ENCODE measurements around the gene DDI1.
"Not testable (repeated sequence)": the region's sequence is repeated elsewhere in the genome, so short reads cannot be mapped to it uniquely, and the experiment has no call there.

The DDI1 gene

DNA sequence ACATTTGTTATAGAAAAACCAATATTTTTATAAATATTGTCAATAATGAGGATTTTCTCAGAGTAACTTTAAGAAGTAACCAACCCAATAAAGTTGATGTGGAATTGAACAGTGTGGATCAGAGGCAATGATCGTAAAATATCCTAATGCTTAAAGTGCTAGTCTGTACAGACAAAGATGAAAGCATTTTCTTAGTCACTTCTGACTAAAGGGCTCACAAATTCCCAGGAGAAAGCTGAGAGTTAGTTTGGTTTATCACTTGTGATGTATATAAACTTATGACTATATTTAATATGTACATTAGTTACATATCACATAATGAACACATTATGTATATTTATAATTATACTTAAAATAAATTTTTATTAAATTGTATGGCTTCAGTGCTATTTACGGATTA is 25.4 kb upstream of the DDI1 start:
- H3K9me3 Mint-ChIP-seq, result no peaks in the 10 kb centered on the region
- H3K27me3 Mint-ChIP-seq, result no peaks in the 10 kb centered on the region
- no peak overlapping the region for H3K4me3 Mint-ChIP-seq
- intact Hi-C loops (cut with micrococcal nuclease), result no loop called here
- no peak overlapping the region for H3K27ac Mint-ChIP-seq
- H3K4me1 Mint-ChIP-seq (ENCODE audit: low read depth), result no peaks in the 10 kb centered on the region
- H3K36me3 Mint-ChIP-seq (ENCODE audit: low read depth), result no peaks in the 10 kb centered on the region

DNA sequence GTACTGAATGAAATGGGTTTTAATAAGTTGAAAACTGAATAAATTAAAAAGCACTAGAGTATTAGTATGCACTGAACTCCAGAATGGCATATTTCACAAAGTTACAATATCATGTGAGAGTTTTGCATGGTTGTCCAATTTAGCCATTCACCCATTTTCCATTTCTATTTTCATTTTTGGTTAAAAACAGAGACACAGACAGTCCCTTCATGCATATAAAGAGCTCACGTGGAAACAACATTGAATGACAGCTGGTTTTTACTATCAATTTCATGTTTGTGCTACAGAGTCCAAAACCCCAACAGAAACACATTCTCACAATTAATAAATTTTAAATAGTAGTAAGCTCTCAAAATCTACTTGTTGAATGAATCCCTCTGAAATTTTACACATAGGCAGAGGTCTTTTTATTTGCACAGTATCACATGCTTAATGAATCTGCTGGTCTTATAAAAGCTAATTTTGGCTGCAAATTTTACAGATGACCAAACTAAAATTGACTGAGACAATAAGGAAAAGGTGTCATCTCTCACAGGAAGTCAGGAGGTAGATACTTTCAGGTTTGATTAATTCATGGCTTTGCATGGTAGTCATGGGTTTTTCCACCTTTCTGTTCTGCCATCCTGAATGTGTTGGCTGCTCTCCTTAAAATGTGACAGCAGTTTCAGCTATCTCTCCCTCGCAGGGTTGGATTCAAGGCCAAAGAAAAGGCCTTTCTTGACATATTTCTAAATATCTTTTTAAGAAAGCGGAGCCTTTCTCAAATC is 20.6 kb upstream of the DDI1 start:
- intact Hi-C loops (cut with micrococcal nuclease), result no loop called here
- no peaks in the 10 kb centered on the region for H3K9me3 Mint-ChIP-seq
- H3K36me3 Mint-ChIP-seq (ENCODE audit: low read depth), result no peaks in the 10 kb centered on the region
- H3K4me1 Mint-ChIP-seq (ENCODE audit: low read depth), result no peaks in the 10 kb centered on the region
- H3K27ac Mint-ChIP-seq, result no peak overlapping the region
- no peak overlapping the region for H3K4me3 Mint-ChIP-seq
- no peaks in the 10 kb centered on the region for H3K27me3 Mint-ChIP-seq

DNA sequence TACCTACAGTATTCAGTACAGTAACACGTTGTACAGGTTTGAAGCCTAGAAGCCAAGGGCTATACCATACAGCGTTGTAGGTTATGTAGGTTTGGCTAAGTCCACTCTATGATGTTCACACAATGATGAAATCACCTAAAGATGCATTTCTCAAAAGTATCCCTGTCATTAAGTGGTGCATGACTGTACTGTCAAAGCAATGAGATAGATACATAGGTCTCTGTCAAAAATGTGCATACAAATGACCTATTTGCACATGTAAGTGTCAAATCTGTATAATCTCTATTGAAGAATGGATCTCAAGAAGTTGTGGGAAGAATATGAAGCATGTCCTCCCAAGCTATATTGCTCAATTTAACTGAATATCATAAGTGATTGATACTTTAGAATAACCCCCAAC is 11.9 kb upstream of the DDI1 start:
- Mint-ChIP-seq H3K9me3 (no peaks in the 10 kb centered on the region), H3K4me3 (no peak overlapping the region), H3K27ac (no peak overlapping the region), H3K27me3 (no peaks in the 10 kb centered on the region), H3K36me3 (ENCODE audit: low read depth) (no peaks in the 10 kb centered on the region), H3K4me1 (ENCODE audit: low read depth) (no peaks in the 10 kb centered on the region)
- intact Hi-C loops (cut with micrococcal nuclease), result no loop called here

DNA sequence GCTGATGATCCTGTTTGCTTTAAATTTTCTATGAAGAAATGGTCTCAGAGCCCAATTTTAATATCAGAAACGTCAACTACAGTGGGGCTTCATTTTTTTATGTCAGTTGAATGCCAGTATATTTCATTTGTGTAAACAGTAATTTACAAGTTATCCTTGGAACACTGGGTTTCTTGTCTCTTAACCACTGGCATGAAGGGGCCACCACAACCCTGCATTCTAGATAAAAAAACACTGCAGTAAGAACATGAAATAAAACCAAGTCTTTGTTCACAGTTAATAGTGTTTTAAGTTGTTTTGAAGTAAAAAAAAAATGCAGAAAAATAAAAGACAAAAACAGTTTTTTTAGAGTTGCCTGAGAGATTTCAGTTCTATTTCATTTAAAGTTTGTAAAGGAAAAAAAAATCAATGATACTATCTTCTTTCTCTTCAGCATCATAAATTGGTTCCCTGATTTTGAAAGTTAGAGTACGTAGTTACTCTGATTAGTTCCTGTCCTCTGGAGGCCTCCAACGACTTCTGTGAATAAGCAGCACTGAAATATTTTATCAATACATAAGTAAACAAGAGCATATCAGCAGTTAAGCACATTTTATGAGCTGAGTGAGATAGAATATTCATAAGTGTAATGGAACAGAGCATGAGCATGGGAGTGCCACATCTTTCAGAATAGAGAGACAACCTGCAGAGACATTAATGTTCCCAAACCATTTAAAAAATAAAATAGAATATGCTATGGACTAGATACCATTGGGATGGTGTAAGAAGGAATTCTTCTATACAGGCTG is 7.8 kb upstream of the DDI1 start:
- Mint-ChIP-seq H3K27me3 (no peaks in the 10 kb centered on the region), H3K27ac (no peak overlapping the region), H3K4me3 (no peak overlapping the region), H3K36me3 (ENCODE audit: low read depth) (no peaks in the 10 kb centered on the region), H3K9me3 (no peaks in the 10 kb centered on the region), H3K4me1 (ENCODE audit: low read depth) (no peaks in the 10 kb centered on the region)
- intact Hi-C loops (cut with micrococcal nuclease), result no loop called here

DNA sequence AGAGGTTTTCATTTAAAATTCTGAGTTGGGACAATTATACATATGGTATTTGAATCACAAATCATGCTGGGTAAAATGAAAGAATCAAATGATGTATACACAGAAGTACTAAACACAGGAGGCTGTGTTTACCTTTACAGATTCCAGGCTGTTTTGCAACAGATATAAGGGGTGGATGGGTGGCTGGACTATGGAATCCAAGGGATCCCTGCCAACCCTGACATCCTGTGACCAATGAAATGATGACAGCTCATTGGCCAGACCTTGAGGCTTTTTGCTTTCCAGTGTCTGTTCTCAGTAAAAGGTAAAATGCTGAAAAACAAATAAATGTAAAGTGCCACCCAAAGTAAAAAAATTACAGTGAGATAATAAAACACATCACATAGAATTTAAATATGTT is 3.3 kb upstream of the DDI1 start:
- Mint-ChIP-seq H3K9me3 (peaks cover 13% of the 10 kb centered on the region), H3K36me3 (ENCODE audit: low read depth) (no peaks in the 10 kb centered on the region)
- intact Hi-C loops (cut with micrococcal nuclease), result no loop called here

DNA sequence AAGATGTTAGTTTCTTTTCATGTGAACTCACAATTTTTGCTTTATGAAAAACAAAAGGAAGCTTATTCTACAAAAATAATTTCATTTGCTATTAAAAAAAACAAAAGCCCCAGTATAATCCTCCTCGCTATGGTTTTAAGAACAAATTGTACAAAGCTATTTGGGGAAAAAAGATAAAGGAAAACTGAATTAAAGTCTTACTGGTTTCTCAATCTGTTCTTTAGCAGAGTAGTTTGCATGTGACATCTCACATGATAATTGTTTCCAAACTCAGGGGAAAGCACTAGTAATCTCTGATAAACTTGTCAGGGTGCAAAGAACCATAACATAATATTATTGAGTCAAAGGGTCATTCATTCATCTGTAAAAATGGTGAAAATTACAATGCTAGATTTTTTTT is 2.9 kb upstream of the DDI1 start:
- intact Hi-C loops (cut with micrococcal nuclease), result no loop called here
- no peaks in the 10 kb centered on the region for H3K36me3 Mint-ChIP-seq (ENCODE audit: low read depth)
- H3K4me1 Mint-ChIP-seq (ENCODE audit: low read depth), result no peaks in the 10 kb centered on the region
- no peak overlapping the region for H3K27ac Mint-ChIP-seq
- H3K9me3 Mint-ChIP-seq, result peaks cover 13% of the 10 kb centered on the region
- H3K27me3 Mint-ChIP-seq, result no peaks in the 10 kb centered on the region
- no peak overlapping the region for H3K4me3 Mint-ChIP-seq

More for the DNA sequence above, 3.3 kb upstream of the DDI1 start:
- Mint-ChIP-seq H3K27me3 (no peaks in the 10 kb centered on the region), H3K27ac (no peak overlapping the region), H3K4me1 (ENCODE audit: low read depth) (no peaks in the 10 kb centered on the region), H3K4me3 (no peak overlapping the region)

DNA sequence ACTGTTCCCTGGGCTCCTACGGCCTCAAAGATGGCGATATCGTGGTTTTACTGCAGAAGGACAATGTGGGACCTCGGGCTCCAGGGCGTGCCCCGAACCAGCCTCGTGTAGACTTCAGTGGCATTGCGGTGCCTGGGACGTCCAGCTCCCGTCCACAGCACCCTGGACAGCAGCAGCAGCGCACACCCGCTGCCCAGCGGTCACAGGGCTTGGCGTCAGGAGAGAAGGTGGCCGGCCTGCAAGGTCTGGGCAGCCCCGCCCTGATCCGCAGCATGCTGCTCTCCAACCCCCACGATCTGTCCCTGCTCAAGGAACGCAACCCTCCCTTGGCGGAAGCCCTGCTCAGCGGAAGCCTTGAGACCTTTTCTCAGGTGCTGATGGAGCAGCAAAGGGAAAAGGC is 555 bp downstream of the DDI1 start:
- Mint-ChIP-seq H3K36me3 (ENCODE audit: low read depth) (no peaks in the 10 kb centered on the region), H3K4me1 (ENCODE audit: low read depth) (no peaks in the 10 kb centered on the region), H3K9me3 (peaks cover 13% of the 10 kb centered on the region), H3K4me3 (no peak overlapping the region), H3K27ac (no peak overlapping the region), H3K27me3 (no peaks in the 10 kb centered on the region)
- intact Hi-C loops (cut with micrococcal nuclease), result no loop called here

DNA sequence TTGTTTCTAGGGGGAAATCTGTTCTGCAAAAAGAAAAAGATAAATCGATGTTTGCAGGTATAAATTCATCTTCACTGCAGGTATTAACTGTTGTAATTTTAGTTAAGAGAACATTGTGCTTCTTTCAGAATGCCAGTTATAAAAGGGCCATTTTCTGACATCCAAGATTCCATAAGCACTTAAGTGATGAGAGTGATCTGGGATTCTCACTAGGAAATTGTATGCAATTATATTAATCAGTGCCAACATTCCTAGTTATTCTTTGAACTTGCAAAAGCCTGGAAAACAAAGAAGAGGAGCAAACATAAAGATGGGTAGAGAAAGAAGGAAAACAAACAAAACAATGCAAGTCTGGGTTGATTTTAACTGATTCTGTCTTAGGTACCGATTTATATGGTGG is 5.4 kb downstream of the DDI1 start:
- peaks cover 9% of the 10 kb centered on the region for H3K9me3 Mint-ChIP-seq
- no peaks in the 10 kb centered on the region for H3K36me3 Mint-ChIP-seq (ENCODE audit: low read depth)
- H3K4me1 Mint-ChIP-seq (ENCODE audit: low read depth), result no peaks in the 10 kb centered on the region
- no peaks in the 10 kb centered on the region for H3K27me3 Mint-ChIP-seq
- H3K4me3 Mint-ChIP-seq, result no peak overlapping the region
- intact Hi-C loops (cut with micrococcal nuclease), result no loop called here
- no peak overlapping the region for H3K27ac Mint-ChIP-seq

DNA sequence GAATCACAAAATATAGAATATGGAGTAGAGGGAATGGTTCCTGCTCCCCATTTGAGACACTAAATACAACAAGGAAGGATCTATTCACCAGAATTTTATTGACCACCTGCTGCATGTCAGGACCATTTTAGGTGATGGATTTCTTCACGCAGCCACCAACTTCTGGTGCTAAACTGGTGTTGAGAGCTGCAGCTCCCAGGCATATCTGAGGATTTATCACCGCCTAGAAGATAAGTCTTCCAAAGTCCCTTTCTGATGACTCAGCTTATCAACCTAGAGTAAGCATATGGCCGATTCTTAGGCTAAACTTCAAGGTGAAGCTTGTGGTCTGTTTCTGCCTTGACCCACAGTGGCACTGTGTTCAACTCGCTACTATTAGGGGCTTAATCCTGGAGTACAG is 6.7 kb downstream of the DDI1 start:
- Mint-ChIP-seq H3K27ac (no peak overlapping the region), H3K36me3 (ENCODE audit: low read depth) (no peaks in the 10 kb centered on the region), H3K4me1 (ENCODE audit: low read depth) (no peaks in the 10 kb centered on the region), H3K27me3 (no peaks in the 10 kb centered on the region), H3K4me3 (no peak overlapping the region), H3K9me3 (no peaks in the 10 kb centered on the region)
- intact Hi-C loops (cut with micrococcal nuclease), result no loop called here

DNA sequence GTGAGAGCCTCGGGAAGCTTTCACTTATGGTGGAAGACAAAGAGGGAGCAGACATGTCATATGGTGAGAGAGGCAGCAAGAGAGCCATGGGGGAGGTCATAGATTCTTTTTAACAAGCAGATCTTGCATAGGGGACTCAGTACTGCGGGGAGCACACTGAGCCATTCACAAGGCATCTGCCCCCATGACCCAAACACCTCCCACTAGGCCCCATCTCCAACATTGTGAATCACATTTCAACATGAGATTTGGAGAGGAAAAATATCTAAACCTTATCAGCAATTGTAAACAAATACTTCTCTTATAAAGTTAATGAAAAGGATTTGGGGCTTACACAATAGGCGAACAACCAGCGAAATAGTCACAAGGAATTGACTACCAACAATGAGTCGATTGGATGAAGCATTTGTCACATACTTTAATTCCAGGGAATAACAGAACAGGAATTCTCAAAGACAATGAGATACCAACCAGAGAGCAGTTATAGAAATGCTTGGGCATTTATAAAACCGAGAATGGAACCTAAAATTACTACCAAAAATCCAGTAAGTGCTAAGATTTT is 7.3 kb downstream of the DDI1 start:
- intact Hi-C loops (cut with micrococcal nuclease), result no loop called here
- H3K9me3 Mint-ChIP-seq, result no peaks in the 10 kb centered on the region
- H3K27ac Mint-ChIP-seq, result no peak overlapping the region
- no peaks in the 10 kb centered on the region for H3K36me3 Mint-ChIP-seq (ENCODE audit: low read depth)
- H3K4me3 Mint-ChIP-seq, result no peak overlapping the region
- no peaks in the 10 kb centered on the region for H3K27me3 Mint-ChIP-seq
- no peaks in the 10 kb centered on the region for H3K4me1 Mint-ChIP-seq (ENCODE audit: low read depth)

DNA sequence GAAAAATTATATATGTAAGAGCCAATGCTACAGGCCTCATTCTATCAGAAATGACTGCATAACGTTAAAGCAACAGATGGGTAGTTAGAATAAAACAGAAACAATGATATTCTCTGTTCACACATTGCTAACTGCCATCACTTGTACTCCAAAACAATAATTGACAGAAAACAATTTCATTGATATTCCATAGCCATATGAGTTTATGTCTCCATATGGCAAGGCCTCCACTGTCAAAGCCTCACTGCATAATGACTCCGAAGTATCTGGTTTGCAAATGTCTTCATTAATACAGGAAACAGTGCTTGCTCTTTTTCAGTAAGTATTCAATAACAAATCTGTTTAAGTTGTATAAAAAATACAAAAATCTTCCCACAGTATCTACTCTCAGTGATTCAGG is 9.9 kb downstream of the DDI1 start:
- no peak overlapping the region for H3K27ac Mint-ChIP-seq

DNA sequence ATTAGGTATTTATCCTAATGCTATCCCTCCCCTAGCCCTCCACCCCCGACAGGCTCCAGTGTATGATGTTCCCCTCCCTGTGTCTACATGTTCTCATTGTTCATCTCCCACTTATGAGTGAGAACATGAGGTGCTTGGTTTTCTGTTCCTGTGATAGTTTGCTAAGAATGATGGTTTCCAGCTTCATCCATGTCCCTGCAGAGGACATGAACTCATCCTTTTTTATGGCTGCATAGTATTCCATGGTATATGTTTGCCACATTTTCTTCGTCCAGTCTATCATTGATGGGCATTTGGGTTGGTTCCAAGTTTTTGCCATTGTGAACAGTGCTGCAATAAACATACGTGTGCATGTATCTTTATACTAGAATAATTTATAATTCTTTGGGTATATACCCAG is 10.4 kb downstream of the DDI1 start:
- H3K9me3 Mint-ChIP-seq; H3K27me3 Mint-ChIP-seq; H3K36me3 Mint-ChIP-seq (ENCODE audit: low read depth); H3K27ac Mint-ChIP-seq; intact Hi-C loops (cut with micrococcal nuclease); H3K4me1 Mint-ChIP-seq (ENCODE audit: low read depth); H3K4me3 Mint-ChIP-seq: not testable (repeated sequence)

More for the DNA sequence above, 9.9 kb downstream of the DDI1 start:
- Mint-ChIP-seq H3K27me3 (no peaks in the 10 kb centered on the region), H3K4me1 (ENCODE audit: low read depth) (no peaks in the 10 kb centered on the region), H3K4me3 (no peak overlapping the region), H3K36me3 (ENCODE audit: low read depth) (no peaks in the 10 kb centered on the region), H3K9me3 (no peaks in the 10 kb centered on the region)
- intact Hi-C loops (cut with micrococcal nuclease), result no loop called here

DNA sequence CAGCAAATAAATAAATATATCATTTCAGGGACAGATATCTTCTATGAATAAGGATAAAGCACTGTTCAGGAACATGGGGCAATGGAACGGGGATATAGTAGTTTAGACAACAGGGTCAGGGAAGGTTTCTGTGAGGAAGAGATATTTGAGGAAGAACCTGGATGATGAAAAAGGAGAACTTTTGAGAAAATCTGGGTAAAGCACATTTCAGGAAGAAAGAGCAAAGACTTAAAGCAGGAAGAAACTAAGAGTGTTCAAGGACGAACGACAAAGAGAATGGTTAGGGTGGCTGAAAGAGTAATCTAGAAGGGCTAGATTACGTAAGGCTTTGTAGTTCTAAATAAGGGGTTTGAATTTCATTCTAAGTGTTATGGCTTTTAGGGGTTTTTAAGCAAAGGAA is 12.7 kb downstream of the DDI1 start:
- Mint-ChIP-seq H3K9me3 (no peaks in the 10 kb centered on the region), H3K4me3 (no peak overlapping the region), H3K27ac (no peak overlapping the region), H3K4me1 (ENCODE audit: low read depth) (peaks cover 6% of the 10 kb centered on the region), H3K36me3 (ENCODE audit: low read depth) (no peaks in the 10 kb centered on the region), H3K27me3 (no peaks in the 10 kb centered on the region)
- intact Hi-C loops (cut with micrococcal nuclease), result no loop called here

DNA sequence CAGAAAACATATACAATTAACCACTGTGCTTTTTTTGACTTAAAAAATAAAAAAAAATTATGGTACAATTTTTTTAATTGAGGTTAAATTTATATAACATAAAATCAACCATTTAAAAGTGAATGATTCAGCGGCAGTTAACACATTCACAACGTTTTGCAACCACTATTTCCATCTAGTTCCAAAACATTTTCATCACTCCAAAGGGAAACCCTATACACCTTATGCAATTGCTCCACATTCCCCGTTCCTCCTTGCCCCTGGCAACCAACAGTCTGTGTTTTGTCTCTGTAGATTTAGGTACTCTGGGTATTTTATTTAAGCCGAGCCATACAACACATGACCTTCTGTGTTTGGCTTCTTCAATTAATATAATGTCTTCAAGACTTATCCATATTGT is 15.3 kb downstream of the DDI1 start:
- H3K4me1 Mint-ChIP-seq (ENCODE audit: low read depth), result peaks cover 8% of the 10 kb centered on the region
- no peaks in the 10 kb centered on the region for H3K9me3 Mint-ChIP-seq
- no peaks in the 10 kb centered on the region for H3K36me3 Mint-ChIP-seq (ENCODE audit: low read depth)
- no peaks in the 10 kb centered on the region for H3K27me3 Mint-ChIP-seq
- H3K4me3 Mint-ChIP-seq, result no peak overlapping the region
- no peak overlapping the region for H3K27ac Mint-ChIP-seq
- intact Hi-C loops (cut with micrococcal nuclease), result no loop called here

Data from dendritic cell treated with granulocyte-macrophage colony-stimulating factor and Interleukin-4, amounts not matched to agents 40 ng/mL and 50 ng/mL, for 4 days (primary cell).